ENCODE measurements around the gene EPG5. TPM values are rescaled to one million over a fixed set of nuclear protein-coding genes. Genes with fewer than 3 reads are reported as not detected.
"Not testable (repeated sequence)": the region's sequence is repeated elsewhere in the genome, so short reads cannot be mapped to it uniquely, and the experiment has no call there.

Gene EPG5
- total RNA-seq, 1 experiment from 2014 or later = 12.9 TPM

DNA sequence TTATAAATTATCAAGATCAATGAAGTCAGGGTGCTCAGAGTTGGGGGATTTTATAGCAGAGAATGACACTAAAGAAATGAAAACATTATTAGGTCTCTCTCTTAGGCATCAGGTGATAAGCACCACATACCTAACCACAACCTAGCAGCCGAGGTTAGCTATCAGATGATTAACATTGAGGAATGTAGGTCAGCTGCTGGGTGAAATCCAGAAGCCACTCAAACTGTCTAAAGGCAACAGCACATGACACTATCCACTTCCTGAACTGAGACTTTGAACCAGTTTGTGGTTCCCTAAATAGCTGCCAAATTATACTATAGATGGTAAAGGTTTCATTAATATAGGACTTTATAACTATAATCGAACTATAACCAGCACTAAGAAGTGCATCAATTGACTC lies 4.7 kb downstream of the EPG5 start:
- Histone ChIP-seq H3K27ac (ENCODE audit: low read length) (no peak overlapping the region), H3K4me3 (ENCODE audit: low read depth in 2 of 2, low read length in 2 of 2) (no peak overlapping the region), H3K36me3 (ENCODE audit: control insufficient read depth, insufficient read depth, low read length) (peaks cover 4% of the 10 kb centered on the region; the same call in 1 of the 2 replicates), H3K27me3 (ENCODE audit: control insufficient read depth, insufficient read depth, low read length) (no peaks in the 10 kb centered on the region), H3K4me1 (ENCODE audit: control insufficient read depth, insufficient read depth, low read length) (peaks cover 3% of the 10 kb centered on the region; the same call in 1 of the 2 replicates), H3K9me3 (ENCODE audit: control insufficient read depth, insufficient read depth, low read depth, low read length) (no peaks in the 10 kb centered on the region)
- POLR2A ChIA-PET = no interaction called here
- no peak for TF ChIP-seq TCF7L2 (IDR thresholded peaks at IDR 0.05; ENCODE audit: low read depth, low read length)
- no peak for TF ChIP-seq SIN3A (IDR thresholded peaks at IDR 0.05; ENCODE audit: borderline replicate concordance, insufficient read depth, low read depth, low read length)
- TF ChIP-seq POLR2AphosphoS5 (IDR thresholded peaks at IDR 0.05; ENCODE audit: low read depth, low read length) = no peak
- TF ChIP-seq, protein P1, sequence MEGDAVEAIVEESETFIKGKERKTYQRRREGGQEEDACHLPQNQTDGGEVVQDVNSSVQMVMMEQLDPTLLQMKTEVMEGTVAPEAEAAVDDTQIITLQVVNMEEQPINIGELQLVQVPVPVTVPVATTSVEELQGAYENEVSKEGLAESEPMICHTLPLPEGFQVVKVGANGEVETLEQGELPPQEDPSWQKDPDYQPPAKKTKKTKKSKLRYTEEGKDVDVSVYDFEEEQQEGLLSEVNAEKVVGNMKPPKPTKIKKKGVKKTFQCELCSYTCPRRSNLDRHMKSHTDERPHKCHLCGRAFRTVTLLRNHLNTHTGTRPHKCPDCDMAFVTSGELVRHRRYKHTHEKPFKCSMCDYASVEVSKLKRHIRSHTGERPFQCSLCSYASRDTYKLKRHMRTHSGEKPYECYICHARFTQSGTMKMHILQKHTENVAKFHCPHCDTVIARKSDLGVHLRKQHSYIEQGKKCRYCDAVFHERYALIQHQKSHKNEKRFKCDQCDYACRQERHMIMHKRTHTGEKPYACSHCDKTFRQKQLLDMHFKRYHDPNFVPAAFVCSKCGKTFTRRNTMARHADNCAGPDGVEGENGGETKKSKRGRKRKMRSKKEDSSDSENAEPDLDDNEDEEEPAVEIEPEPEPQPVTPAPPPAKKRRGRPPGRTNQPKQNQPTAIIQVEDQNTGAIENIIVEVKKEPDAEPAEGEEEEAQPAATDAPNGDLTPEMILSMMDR (IDR thresholded peaks at IDR 0.05) = no peak
- TF ChIP-seq, protein P2, sequence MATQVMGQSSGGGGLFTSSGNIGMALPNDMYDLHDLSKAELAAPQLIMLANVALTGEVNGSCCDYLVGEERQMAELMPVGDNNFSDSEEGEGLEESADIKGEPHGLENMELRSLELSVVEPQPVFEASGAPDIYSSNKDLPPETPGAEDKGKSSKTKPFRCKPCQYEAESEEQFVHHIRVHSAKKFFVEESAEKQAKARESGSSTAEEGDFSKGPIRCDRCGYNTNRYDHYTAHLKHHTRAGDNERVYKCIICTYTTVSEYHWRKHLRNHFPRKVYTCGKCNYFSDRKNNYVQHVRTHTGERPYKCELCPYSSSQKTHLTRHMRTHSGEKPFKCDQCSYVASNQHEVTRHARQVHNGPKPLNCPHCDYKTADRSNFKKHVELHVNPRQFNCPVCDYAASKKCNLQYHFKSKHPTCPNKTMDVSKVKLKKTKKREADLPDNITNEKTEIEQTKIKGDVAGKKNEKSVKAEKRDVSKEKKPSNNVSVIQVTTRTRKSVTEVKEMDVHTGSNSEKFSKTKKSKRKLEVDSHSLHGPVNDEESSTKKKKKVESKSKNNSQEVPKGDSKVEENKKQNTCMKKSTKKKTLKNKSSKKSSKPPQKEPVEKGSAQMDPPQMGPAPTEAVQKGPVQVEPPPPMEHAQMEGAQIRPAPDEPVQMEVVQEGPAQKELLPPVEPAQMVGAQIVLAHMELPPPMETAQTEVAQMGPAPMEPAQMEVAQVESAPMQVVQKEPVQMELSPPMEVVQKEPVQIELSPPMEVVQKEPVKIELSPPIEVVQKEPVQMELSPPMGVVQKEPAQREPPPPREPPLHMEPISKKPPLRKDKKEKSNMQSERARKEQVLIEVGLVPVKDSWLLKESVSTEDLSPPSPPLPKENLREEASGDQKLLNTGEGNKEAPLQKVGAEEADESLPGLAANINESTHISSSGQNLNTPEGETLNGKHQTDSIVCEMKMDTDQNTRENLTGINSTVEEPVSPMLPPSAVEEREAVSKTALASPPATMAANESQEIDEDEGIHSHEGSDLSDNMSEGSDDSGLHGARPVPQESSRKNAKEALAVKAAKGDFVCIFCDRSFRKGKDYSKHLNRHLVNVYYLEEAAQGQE (IDR thresholded peaks at IDR 0.05; ENCODE audit: insufficient read depth in 1 of 2, low read depth in 2 of 2, low read length in 1 of 2) = no peak
- ATAC-seq (no peak), DNase-seq (ENCODE audit: low read depth, low spot score) (no peak)
- CTCF ChIA-PET = interaction anchor here (0.8 kb wide), 1 partner anchor 50 kb away, joined by 7 read pairs; no protein-coding TSS in a partner anchor
- in situ Hi-C loops (cut with HindIII; ENCODE audit: low pct_unique_long_range_greater_than_20kb, low sequenced_read_pairs) = no loop called here
- no TSS peak for BruUV-seq (replicated peaks)
- intact Hi-C loops (cut with micrococcal nuclease; ENCODE audit: unreplicated experiment) = no loop called here

DNA sequence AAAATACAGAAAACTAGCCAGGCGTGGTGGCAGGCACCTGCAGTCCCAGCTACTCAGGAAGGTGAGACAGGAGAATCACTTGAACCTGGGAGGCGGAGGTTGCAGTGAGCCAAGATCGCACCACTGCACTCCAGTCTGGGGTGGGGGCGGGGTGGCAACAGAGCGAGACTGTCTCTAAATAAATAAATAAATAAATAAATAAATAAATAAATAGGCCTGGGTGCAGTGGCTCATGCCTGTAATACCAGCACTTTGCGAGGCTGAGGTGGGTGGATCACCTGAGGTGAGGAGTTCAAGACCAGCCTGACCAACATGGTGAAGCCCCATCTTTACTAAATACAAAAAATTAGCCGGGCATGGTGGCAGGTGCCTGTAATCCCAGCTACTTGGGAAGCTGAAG lies 7.6 kb downstream of the EPG5 start:
- H3K4me3 ChIP-seq (ENCODE audit: low read depth in 2 of 2, low read length in 2 of 2); POLR2A ChIA-PET; BruUV-seq (replicated peaks); ATAC-seq; CTCF ChIA-PET; DNase-seq (ENCODE audit: low read depth, low spot score); H3K27ac ChIP-seq (ENCODE audit: low read length); in situ Hi-C loops (cut with HindIII; ENCODE audit: low pct_unique_long_range_greater_than_20kb, low sequenced_read_pairs); H3K9me3 ChIP-seq (ENCODE audit: control insufficient read depth, insufficient read depth, low read depth, low read length); intact Hi-C loops (cut with micrococcal nuclease; ENCODE audit: unreplicated experiment); H3K36me3 ChIP-seq (ENCODE audit: control insufficient read depth, insufficient read depth, low read length); H3K27me3 ChIP-seq (ENCODE audit: control insufficient read depth, insufficient read depth, low read length); H3K4me1 ChIP-seq (ENCODE audit: control insufficient read depth, insufficient read depth, low read length): not testable (repeated sequence)

DNA sequence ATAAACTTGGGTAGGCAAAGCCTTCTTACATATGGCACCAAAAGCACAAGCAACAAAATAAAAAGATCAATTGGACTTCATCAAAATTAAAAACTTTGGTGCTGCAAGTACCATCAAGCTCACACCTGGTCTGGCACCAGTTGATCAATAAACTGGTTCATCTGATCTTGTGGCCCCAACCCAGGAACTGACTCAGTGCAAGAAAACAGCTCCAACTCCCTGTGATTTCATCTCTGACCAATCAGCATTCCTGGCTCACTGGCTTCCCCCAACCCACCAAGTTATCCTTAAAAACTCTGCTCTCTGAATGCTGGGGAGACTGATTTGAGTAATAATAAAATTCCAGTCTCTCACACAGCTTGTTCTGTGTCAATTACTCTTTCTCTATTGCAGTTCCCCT lies 8.4 kb downstream of the EPG5 start:
- in situ Hi-C loops (cut with HindIII; ENCODE audit: low pct_unique_long_range_greater_than_20kb, low sequenced_read_pairs) = no loop called here
- intact Hi-C loops (cut with micrococcal nuclease; ENCODE audit: unreplicated experiment) = no loop called here
- Histone ChIP-seq H3K4me1 (ENCODE audit: control insufficient read depth, insufficient read depth, low read length) (peaks cover 3% of the 10 kb centered on the region; the same call in 1 of the 2 replicates), H3K27ac (ENCODE audit: low read length) (no peak overlapping the region), H3K27me3 (ENCODE audit: control insufficient read depth, insufficient read depth, low read length) (no peaks in the 10 kb centered on the region), H3K36me3 (ENCODE audit: control insufficient read depth, insufficient read depth, low read length) (no peaks in the 10 kb centered on the region), H3K9me3 (ENCODE audit: control insufficient read depth, insufficient read depth, low read depth, low read length) (no peaks in the 10 kb centered on the region), H3K4me3 (ENCODE audit: low read depth in 2 of 2, low read length in 2 of 2) (no peak overlapping the region)
- ATAC-seq = no peak
- ChIA-PET POLR2A (no interaction called here), CTCF (no interaction called here)
- BruUV-seq (replicated peaks) = no TSS peak
- TF ChIP-seq, protein P1 (IDR thresholded peaks at IDR 0.05) = no peak
- no peak for TF ChIP-seq POLR2AphosphoS5 (IDR thresholded peaks at IDR 0.05; ENCODE audit: low read depth, low read length)
- DNase-seq (ENCODE audit: low read depth, low spot score) = no peak

All from Panc1 (cell line).